ENCODE measurements around the gene SAMD13.

GRCh38 chr1:84345220-84345619, 43.7 kb downstream of the SAMD13 start:
- TF ChIP-seq TCF12 (IDR thresholded peaks at IDR 0.05; ENCODE audit: low read depth) (no peak), YY1 (IDR thresholded peaks at IDR 0.05; ENCODE audit: low read depth) (no peak), EP300 (IDR thresholded peaks at IDR 0.05; ENCODE audit: borderline replicate concordance) (no peak), NFIC (IDR thresholded peaks at IDR 0.05) (no peak), REST (IDR thresholded peaks at IDR 0.05; ENCODE audit: low read depth) (no peak), TAF1 (IDR thresholded peaks at IDR 0.05; ENCODE audit: low read depth) (no peak), MAX (IDR thresholded peaks at IDR 0.05) (no peak), RAD21 (IDR thresholded peaks at IDR 0.05; ENCODE audit: low read depth) (no peak), EGR1 (IDR thresholded peaks at IDR 0.05) (no peak), CREB1 (IDR thresholded peaks at IDR 0.05; ENCODE audit: low read depth) (no peak), ZBTB7A (IDR thresholded peaks at IDR 0.05; ENCODE audit: low read depth) (no peak)

All from Ishikawa (cell line).